Stimulated activated CD8-positive, alpha-beta memory T cell treated with anti-CD3 and anti-CD28 coated beads, Interleukin-4, amount 100 ng/mL, for 48 hours (primary cell): ENCODE results near the gene MAGEB16.

ENCODE experiments used
- DNase-seq: peaks from one replicate; pipeline ENCODE4 v3.0.0-alpha.2; 2020

MAGEB16 gene

GRCh38 chrX:35798042-35798441 lies at the start of gene MAGEB16:
TSS of gene MAGEB16 (plus strand) at chrX:35798342. CDS start at chrX:35802197, 3,855 bp downstream.
- DNase-seq, result no peak

- DNase-seq, result no peak
Measured at GRCh38 chrX:35773958-35774564, 24.1 kb upstream of the MAGEB16 start.

GRCh38 chrX:35785075-35785474 lies 13.1 kb upstream of the MAGEB16 start:
- DNase-seq, result no peak

- no peak for DNase-seq
Measured at GRCh38 chrX:35786271-35786670, 11.9 kb upstream of the MAGEB16 start.

GRCh38 chrX:35787867-35788266 lies 10.3 kb upstream of the MAGEB16 start:
- no peak for DNase-seq

GRCh38 chrX:35800474-35800873 lies 2.3 kb downstream of the MAGEB16 start:
- no peak for DNase-seq

GRCh38 chrX:35809781-35810180 lies 11.6 kb downstream of the MAGEB16 start:
- no peak for DNase-seq

- DNase-seq, result no peak
Measured at GRCh38 chrX:35819241-35819640, 21.1 kb downstream of the MAGEB16 start.

- DNase-seq, result no peak
Measured at GRCh38 chrX:35826503-35826902, 28.4 kb downstream of the MAGEB16 start.

- no peak for DNase-seq
Measured at GRCh38 chrX:35829501-35829900, 31.4 kb downstream of the MAGEB16 start.

- DNase-seq, result no peak
Measured at GRCh38 chrX:35841872-35842271, 43.7 kb downstream of the MAGEB16 start.

GRCh38 chrX:35842674-35843073 lies 44.5 kb downstream of the MAGEB16 start:
- DNase-seq, result no peak

- no peak for DNase-seq
Measured at GRCh38 chrX:35847736-35848135, 49.6 kb downstream of the MAGEB16 start.
